Trophoblast cell (in vitro differentiated cells and primary cell): ENCODE measurements around the gene MAP2.

ENCODE experiments used
- DNase-seq, 2 donors: peaks; one replicate each; pipeline ENCODE4 v3.0.0-alpha.2; 2016
- H2AFZ ChIP-seq: 2 replicates; pipeline ENCODE4 v1.6.1; 2013; ENCODE audit warnings: low read length, moderate library complexity, mild to moderate bottlenecking; ENCODE audit not compliant: insufficient read depth, poor library complexity
- H2AK5ac ChIP-seq: 2 replicates; pipeline ENCODE4 v1.6.1; 2013; ENCODE audit warnings: mild to moderate bottlenecking, low read length
- H2BK120ac ChIP-seq: 2 replicates; pipeline ENCODE4 v1.6.1; 2013; ENCODE audit warnings: low read length, mild to moderate bottlenecking, moderate library complexity; ENCODE audit not compliant: insufficient read depth, poor library complexity
- H2BK12ac ChIP-seq: 2 replicates; pipeline ENCODE4 v1.6.1; 2013; ENCODE audit warnings: mild to moderate bottlenecking, low read length, moderate library complexity
- H2BK5ac ChIP-seq: 2 replicates; pipeline ENCODE4 v1.6.1; 2013; ENCODE audit warnings: low read length, low read depth, moderate library complexity, mild to moderate bottlenecking; ENCODE audit not compliant: poor library complexity
- H3K14ac ChIP-seq: 2 replicates; pipeline ENCODE4 v1.6.1; 2013; ENCODE audit warnings: mild to moderate bottlenecking, low read length
- H3K18ac ChIP-seq: 2 replicates; pipeline ENCODE4 v1.6.1; 2013; ENCODE audit warnings: mild to moderate bottlenecking, low read length
- H3K23ac ChIP-seq: 2 replicates; pipeline ENCODE4 v1.6.1; 2013; ENCODE audit warnings: low read length
- H3K27ac ChIP-seq: 2 replicates; pipeline ENCODE4 v1.5.1; 2013; ENCODE audit warnings: low read depth, mild to moderate bottlenecking, inconsistent platforms, low read length, moderate library complexity
- H3K27me3 ChIP-seq: 2 replicates; pipeline ENCODE4 v1.6.1; 2013; ENCODE audit warnings: inconsistent platforms, mild to moderate bottlenecking, low read length, moderate library complexity; ENCODE audit not compliant: insufficient read depth
- H3K36me3 ChIP-seq, 2 experiments: 1 replicate in 1 of 2; 2 replicates in 1 of 2; pipeline ENCODE4 v1.6.1; 2013; ENCODE audit warnings: low read length in 2 of 2, mild to moderate bottlenecking in 2 of 2, moderate library complexity in 1 of 2; ENCODE audit not compliant: insufficient read depth in 2 of 2, control insufficient read depth in 1 of 2
- H3K4ac ChIP-seq: 2 replicates; pipeline ENCODE4 v1.6.1; 2013; ENCODE audit warnings: low read depth, mild to moderate bottlenecking, low read length, moderate library complexity
- H3K4me1 ChIP-seq, 2 experiments: 1 replicate in 1 of 2; 2 replicates in 1 of 2; pipeline ENCODE4 v1.6.1; 2013; ENCODE audit warnings: low read length in 2 of 2, mild to moderate bottlenecking in 2 of 2, moderate library complexity in 1 of 2; ENCODE audit not compliant: insufficient read depth in 2 of 2, control insufficient read depth in 1 of 2
- H3K4me2 ChIP-seq: 2 replicates; pipeline ENCODE4 v1.6.1; 2013; ENCODE audit warnings: inconsistent platforms, mild to moderate bottlenecking, low read length, moderate library complexity
- H3K4me3 ChIP-seq: 2 replicates; pipeline ENCODE4 v1.5.1; 2013; ENCODE audit warnings: mild to moderate bottlenecking, low read depth, low read length, inconsistent platforms
- H3K79me1 ChIP-seq: one replicate; pipeline ENCODE4 v1.6.1; 2013; ENCODE audit warnings: low read length
- H3K79me2 ChIP-seq: 2 replicates; pipeline ENCODE4 v1.6.1; 2013; ENCODE audit warnings: low read length, mild to moderate bottlenecking; ENCODE audit not compliant: control insufficient read depth, insufficient read depth, poor library complexity
- H3K9ac ChIP-seq: 2 replicates; pipeline ENCODE4 v1.6.1; 2013; ENCODE audit warnings: mild to moderate bottlenecking, low read length
- H3K9me3 ChIP-seq: 2 replicates; pipeline ENCODE4 v1.6.1; 2013; ENCODE audit warnings: low read depth, mild to moderate bottlenecking, control low read depth, inconsistent platforms, low read length; ENCODE audit not compliant: insufficient read depth
- H4K12ac ChIP-seq: 2 replicates; pipeline ENCODE4 v1.6.1; 2013; ENCODE audit warnings: low read depth, mild to moderate bottlenecking, low read length, moderate library complexity
- H4K8ac ChIP-seq: 2 replicates; pipeline ENCODE4 v1.6.1; 2013; ENCODE audit warnings: low read depth, mild to moderate bottlenecking, low read length, moderate library complexity
- H4K91ac ChIP-seq: one replicate; pipeline ENCODE4 v1.6.1; 2013; ENCODE audit warnings: low read depth, mild to moderate bottlenecking, low read length, moderate library complexity
- WGBS: extraction: QIAGEN DNeasy Blood & Tissue Kit; methylation state at CpG from one replicate; pipeline ENCODE4 v1.1.7; 2013; ENCODE audit warnings: missing lambda C conversion rate; ENCODE audit not compliant: insufficient read length, insufficient coverage; ENCODE audit errors: extremely low coverage; 5-methylcytosine and 5-hydroxymethylcytosine counted together

Gene MAP2

DNA sequence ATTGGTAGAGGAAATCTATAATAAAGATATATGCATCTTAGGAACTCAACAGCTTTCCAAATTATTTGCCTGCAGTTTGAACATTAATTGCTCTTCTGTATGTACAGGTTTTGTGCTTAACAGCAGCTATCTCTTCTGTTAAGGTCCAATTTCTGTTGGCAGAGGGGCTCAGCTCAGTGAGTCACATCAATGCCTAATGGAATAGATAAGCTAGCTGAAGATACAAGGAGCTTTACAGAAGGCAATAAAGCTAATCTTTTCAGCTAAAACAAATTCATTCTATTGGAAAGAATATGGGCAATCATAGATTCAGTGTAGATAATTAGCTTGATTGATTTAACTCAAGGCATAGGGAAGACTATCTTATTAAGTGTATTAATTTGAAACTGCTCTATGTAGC lies 289.4 kb downstream of the MAP2 start:
- Histone ChIP-seq H2AFZ (no peak overlapping the region), H3K4me3 (no peak overlapping the region), H2BK120ac (no peak overlapping the region), H4K91ac (no peak overlapping the region), H3K27me3 (no peaks in the 10 kb centered on the region), H3K79me2 (no peaks in the 10 kb centered on the region), H3K9ac (no peak overlapping the region), H3K18ac (no peak overlapping the region), H3K4me1 (no peaks in the 10 kb centered on the region), H3K4me2 (no peak overlapping the region), H2BK12ac (no peak overlapping the region), H3K9me3 (no peaks in the 10 kb centered on the region), H3K23ac (no peak overlapping the region), H3K4ac (no peak overlapping the region), H2BK5ac (no peak overlapping the region), H3K14ac (no peak overlapping the region), H2AK5ac (no peak overlapping the region), H3K79me1 (no peaks in the 10 kb centered on the region), H4K8ac (no peak overlapping the region), H3K36me3 (no peaks in the 10 kb centered on the region), H3K27ac (no peak overlapping the region), H4K12ac (no peak overlapping the region)
- no peak for DNase-seq

DNA sequence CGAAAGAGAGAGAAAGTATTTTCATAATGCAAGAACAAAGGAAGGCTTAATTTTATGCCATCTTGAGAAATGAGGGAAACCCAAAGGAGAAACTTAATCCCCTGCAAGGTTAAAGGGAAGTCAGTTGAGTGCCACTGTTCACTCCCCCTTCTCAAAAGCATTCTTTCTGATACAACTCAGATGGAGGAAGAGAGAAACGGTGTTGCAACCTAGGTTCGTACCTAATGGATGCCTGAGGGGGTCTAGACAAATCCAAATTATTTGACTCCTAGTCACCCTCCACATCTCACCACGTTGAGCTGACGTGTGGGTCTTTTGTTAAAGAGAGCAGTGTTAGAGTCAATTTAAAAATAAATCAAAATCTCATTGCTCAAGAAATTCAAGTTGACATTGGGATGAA lies 295.2 kb downstream of the MAP2 start:
- H2BK120ac ChIP-seq = no peak overlapping the region
- no peak overlapping the region for H4K91ac ChIP-seq
- no peaks in the 10 kb centered on the region for H3K9me3 ChIP-seq
- no peak overlapping the region for H3K23ac ChIP-seq
- peaks cover 0 to 2% of the 10 kb centered on the region in 2 experiments for H3K4me1 ChIP-seq
- H3K79me2 ChIP-seq = no peaks in the 10 kb centered on the region
- H3K4ac ChIP-seq = no peak overlapping the region
- no peak overlapping the region for H3K4me3 ChIP-seq
- no peak overlapping the region for H3K9ac ChIP-seq
- WGBS = no CpG with 5 or more reads among the region's 5 CpGs
- no peak overlapping the region for H2BK12ac ChIP-seq
- H3K27ac ChIP-seq = no peak overlapping the region
- no peak overlapping the region for H2BK5ac ChIP-seq
- peak; percentile 3 to 5 for DNase-seq
- H4K12ac ChIP-seq = no peak overlapping the region
- no peak overlapping the region for H3K4me2 ChIP-seq
- H3K79me1 ChIP-seq = no peaks in the 10 kb centered on the region
- no peak overlapping the region for H2AK5ac ChIP-seq
- H3K18ac ChIP-seq = no peak overlapping the region
- no peak overlapping the region for H4K8ac ChIP-seq
- no peak overlapping the region for H3K14ac ChIP-seq
- H2AFZ ChIP-seq = no peak overlapping the region
- H3K36me3 ChIP-seq = no peaks in the 10 kb centered on the region
- H3K27me3 ChIP-seq = no peaks in the 10 kb centered on the region

DNA sequence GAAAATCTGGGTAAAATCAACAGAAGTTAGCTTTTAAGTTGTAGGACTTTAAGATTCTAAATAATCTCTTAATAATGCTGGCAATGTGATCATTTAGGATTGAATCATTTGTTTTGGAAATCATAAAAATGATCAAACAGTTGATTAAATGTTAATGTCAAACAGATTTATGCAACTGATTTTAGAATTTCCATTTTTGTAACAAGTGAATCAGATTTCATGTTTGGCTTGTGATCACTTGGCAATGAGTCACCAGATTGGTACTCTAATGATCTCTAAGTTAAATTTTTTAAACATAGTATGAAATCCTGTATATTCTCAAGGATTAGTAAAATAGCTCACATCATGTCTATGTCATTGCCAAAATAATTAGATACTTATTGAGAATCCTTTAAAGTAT lies 297.6 kb downstream of the MAP2 start:
- Histone ChIP-seq H2BK5ac (no peak overlapping the region), H3K9ac (no peak overlapping the region), H3K18ac (no peak overlapping the region), H2AFZ (no peak overlapping the region), H4K91ac (no peak overlapping the region), H3K4me1 (peaks cover 0 to 2% of the 10 kb centered on the region in 2 experiments), H3K79me2 (no peaks in the 10 kb centered on the region), H3K23ac (no peak overlapping the region), H3K36me3 (no peaks in the 10 kb centered on the region), H3K4ac (no peak overlapping the region), H3K9me3 (no peaks in the 10 kb centered on the region), H3K4me3 (no peak overlapping the region), H3K27ac (no peak overlapping the region), H3K27me3 (no peaks in the 10 kb centered on the region), H2BK120ac (no peak overlapping the region), H3K14ac (no peak overlapping the region), H4K12ac (no peak overlapping the region), H3K4me2 (no peak overlapping the region), H4K8ac (no peak overlapping the region), H2AK5ac (no peak overlapping the region), H3K79me1 (no peaks in the 10 kb centered on the region), H2BK12ac (no peak overlapping the region)
- DNase-seq = no peak

DNA sequence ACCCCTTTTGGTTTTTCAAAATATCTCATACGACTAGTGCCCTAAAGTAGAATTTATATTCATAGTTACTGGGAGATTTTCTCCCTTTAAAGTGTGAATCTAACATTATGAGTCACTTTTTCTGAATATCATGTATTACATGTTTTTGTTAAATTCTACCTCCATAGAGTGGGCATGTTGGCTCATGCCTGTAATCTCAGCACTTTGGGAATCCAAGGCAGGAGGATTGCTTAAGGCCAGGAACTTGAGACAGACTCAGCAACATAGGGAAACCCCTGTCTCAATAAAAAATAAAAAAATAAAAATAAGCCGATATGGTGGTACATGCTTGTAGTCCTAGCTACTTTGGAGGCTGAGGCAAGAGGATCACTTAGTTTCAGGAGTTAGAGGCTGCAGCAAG lies 302.5 kb downstream of the MAP2 start:
- H4K12ac ChIP-seq = no peak overlapping the region
- H4K91ac ChIP-seq = no peak overlapping the region

DNA sequence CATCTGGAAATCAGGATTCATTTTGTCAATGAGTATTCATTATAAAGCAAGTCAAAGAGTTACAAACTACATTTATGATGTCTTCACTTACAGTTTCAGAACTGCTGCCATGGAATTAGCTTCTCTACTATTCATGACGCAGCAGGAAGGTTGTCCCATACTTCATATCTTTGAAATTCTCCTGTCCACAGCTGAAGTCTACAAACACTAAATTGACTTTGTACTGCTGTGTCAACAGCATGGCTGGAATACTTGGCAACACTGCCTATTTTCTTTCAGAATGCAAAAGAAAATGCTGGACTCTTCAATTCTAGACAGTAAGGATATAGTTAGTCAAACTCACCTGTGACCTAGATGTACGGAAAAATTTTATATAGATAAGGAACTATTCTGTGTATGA lies 303.2 kb downstream of the MAP2 start:
- H3K23ac ChIP-seq = no peak overlapping the region
- H3K14ac ChIP-seq = no peak overlapping the region
- no peak overlapping the region for H2BK5ac ChIP-seq
- no peaks in the 10 kb centered on the region for H3K9me3 ChIP-seq
- no peak overlapping the region for H4K8ac ChIP-seq
- no peaks in the 10 kb centered on the region for H3K79me1 ChIP-seq
- H3K27me3 ChIP-seq = no peaks in the 10 kb centered on the region
- H3K79me2 ChIP-seq = no peaks in the 10 kb centered on the region
- H3K4me3 ChIP-seq = no peak overlapping the region
- H2AFZ ChIP-seq = no peak overlapping the region
- H2AK5ac ChIP-seq = no peak overlapping the region
- no peak overlapping the region for H4K12ac ChIP-seq
- WGBS = no CpG with 5 or more reads among the region's 2 CpGs
- H3K4ac ChIP-seq = no peak overlapping the region
- H3K18ac ChIP-seq = no peak overlapping the region
- no peak overlapping the region for H3K4me2 ChIP-seq
- no peak overlapping the region for H3K27ac ChIP-seq
- H2BK12ac ChIP-seq = no peak overlapping the region
- no peak overlapping the region for H2BK120ac ChIP-seq
- no peak overlapping the region for H3K9ac ChIP-seq
- no peaks in the 10 kb centered on the region for H3K36me3 ChIP-seq
- DNase-seq = peak in 1 of 2 donors; percentile 2
- no peak overlapping the region for H4K91ac ChIP-seq
- H3K4me1 ChIP-seq = no peaks in the 10 kb centered on the region

More for the DNA sequence above, 302.5 kb downstream of the MAP2 start:
- Histone ChIP-seq H2BK5ac (no peak overlapping the region), H3K4ac (no peak overlapping the region), H2AK5ac (no peak overlapping the region), H3K79me1 (no peaks in the 10 kb centered on the region), H3K9me3 (no peaks in the 10 kb centered on the region), H3K27ac (no peak overlapping the region), H2AFZ (no peak overlapping the region), H3K4me1 (no peaks in the 10 kb centered on the region), H2BK12ac (no peak overlapping the region), H3K79me2 (no peaks in the 10 kb centered on the region), H3K14ac (no peak overlapping the region), H2BK120ac (no peak overlapping the region), H3K27me3 (no peaks in the 10 kb centered on the region), H3K36me3 (no peaks in the 10 kb centered on the region), H3K9ac (no peak overlapping the region), H3K4me2 (no peak overlapping the region), H3K23ac (no peak overlapping the region), H3K4me3 (no peak overlapping the region), H3K18ac (no peak overlapping the region), H4K8ac (no peak overlapping the region)
- no CpG with 5 or more reads among the region's 2 CpGs for WGBS
- DNase-seq = peak; percentile 6 to 8
